Activated T-cell treated with anti-CD3 and anti-CD28 coated beads for 4 hours (primary cell): ENCODE results near the gene IQGAP1.

ENCODE experiments used
- DNase-seq: peaks from one replicate; pipeline ENCODE4 v3.0.0-alpha.2; 2020

IQGAP1 gene

GRCh38 chr15:90539789-90540188 lies 151.7 kb downstream of the IQGAP1 start:
- DNase-seq: no peak

- DNase-seq: no peak
These were observed 152.7 kb downstream of the IQGAP1 start for GRCh38 chr15:90540768-90541167.

- DNase-seq: no peak
These were observed 157.1 kb downstream of the IQGAP1 start for GRCh38 chr15:90545095-90545494.

- no peak for DNase-seq
These were observed 159.5 kb downstream of the IQGAP1 start for GRCh38 chr15:90547540-90547939.

GRCh38 chr15:90550919-90551318 lies 162.9 kb downstream of the IQGAP1 start:
- no peak for DNase-seq
